HEK293 (cell line): ENCODE data around the gene BEGAIN.

Source experiments
- BCL11B ChIP-seq: fragments of 450-650 bp; formaldehyde crosslinking; IDR thresholded peaks from 2 replicates; pipeline ENCODE4 v1.5.1; 2016; ENCODE audit warnings: low read depth, missing biosample characterization, missing genetic modification characterization
- EGR2 ChIP-seq: fragments of 450-650 bp; formaldehyde crosslinking; IDR thresholded peaks from 2 replicates; pipeline ENCODE4 v1.5.1; 2016; ENCODE audit warnings: low read depth, missing biosample characterization, missing genetic modification characterization
- GLIS1 ChIP-seq: fragments of 450-650 bp; formaldehyde crosslinking; IDR thresholded peaks from 2 replicates; pipeline ENCODE4 v1.5.1; 2016; ENCODE audit warnings: missing biosample characterization, missing genetic modification characterization
- PBX3 ChIP-seq: sonication (generic); formaldehyde crosslinking; IDR thresholded peaks from 2 replicates; pipeline ENCODE4 v1.8.1; 2022; ENCODE audit warnings: mild to moderate bottlenecking, moderate library complexity, missing genetic modification reagents
- SETDB1 ChIP-seq: IDR thresholded peaks from one replicate; pipeline ENCODE4 v1.6.1; 2017; ENCODE audit warnings: mild to moderate bottlenecking, low read length, moderate library complexity, mixed read lengths; ENCODE audit not compliant: insufficient read length
- ZBTB10 ChIP-seq: fragments of 450-650 bp; formaldehyde crosslinking; IDR thresholded peaks from 2 replicates; pipeline ENCODE4 v1.5.1; 2016; ENCODE audit warnings: missing biosample characterization, missing genetic modification characterization
- ZNF121 ChIP-seq: fragments of 450-650 bp; formaldehyde crosslinking; IDR thresholded peaks from 2 replicates; pipeline ENCODE4 v1.5.1; 2016; ENCODE audit warnings: missing biosample characterization, missing genetic modification characterization
- ZNF132 ChIP-seq: fragments of 450-650 bp; formaldehyde crosslinking; IDR thresholded peaks from 2 replicates; pipeline ENCODE4 v1.5.1; 2017; ENCODE audit warnings: missing biosample characterization, missing genetic modification characterization, borderline replicate concordance
- ZNF133 ChIP-seq: fragments of 450-650 bp; formaldehyde crosslinking; IDR thresholded peaks from 2 replicates; pipeline ENCODE4 v1.5.1; 2016; ENCODE audit warnings: missing biosample characterization, missing genetic modification characterization
- ZNF16 ChIP-seq: fragments of 450-650 bp; formaldehyde crosslinking; IDR thresholded peaks from 2 replicates; pipeline ENCODE4 v1.5.1; 2016; ENCODE audit warnings: low read depth, missing biosample characterization, missing genetic modification characterization
- ZNF223 ChIP-seq: fragments of 450-650 bp; formaldehyde crosslinking; IDR thresholded peaks from 2 replicates; pipeline ENCODE4 v1.5.1; 2016; ENCODE audit warnings: missing biosample characterization, missing genetic modification characterization
- ZNF24 ChIP-seq: fragments of 450-650 bp; formaldehyde crosslinking; IDR thresholded peaks from 2 replicates; pipeline ENCODE4 v1.5.1; 2016; ENCODE audit warnings: missing biosample characterization, missing genetic modification characterization
- ZNF335 ChIP-seq: fragments of 450-650 bp; formaldehyde crosslinking; conservative IDR thresholded peaks from 2 replicates; pipeline ENCODE4 v1.5.1; 2016; ENCODE audit warnings: missing biosample characterization, missing genetic modification characterization
- ZNF350 ChIP-seq: fragments of 450-650 bp; formaldehyde crosslinking; IDR thresholded peaks from 2 replicates; pipeline ENCODE4 v1.5.0; 2017; ENCODE audit warnings: missing biosample characterization, mild to moderate bottlenecking, missing genetic modification characterization
- ZNF391 ChIP-seq: fragments of 450-650 bp; formaldehyde crosslinking; IDR thresholded peaks from 2 replicates; pipeline ENCODE4 v1.5.1; 2016; ENCODE audit warnings: low read depth, missing biosample characterization, missing genetic modification characterization, borderline replicate concordance
- ZNF398 ChIP-seq: fragments of 450-650 bp; formaldehyde crosslinking; IDR thresholded peaks from 2 replicates; pipeline ENCODE4 v1.5.1; 2017; ENCODE audit warnings: missing biosample characterization, missing genetic modification characterization
- ZNF404 ChIP-seq: fragments of 450-650 bp; formaldehyde crosslinking; IDR thresholded peaks from 2 replicates; pipeline ENCODE4 v1.5.1; 2017; ENCODE audit warnings: missing biosample characterization, missing genetic modification characterization
- ZNF561 ChIP-seq: fragments of 450-650 bp; IDR thresholded peaks from 2 replicates; pipeline ENCODE4 v1.5.1; 2018; ENCODE audit warnings: missing biosample characterization, missing genetic modification characterization, borderline replicate concordance
- ZNF639 ChIP-seq: fragments of 450-650 bp; formaldehyde crosslinking; IDR thresholded peaks from 2 replicates; pipeline ENCODE4 v1.5.1; 2016; ENCODE audit warnings: missing biosample characterization, missing genetic modification characterization
- ZNF660 ChIP-seq: fragments of 450-650 bp; IDR thresholded peaks from 2 replicates; pipeline ENCODE4 v1.5.1; 2018; ENCODE audit warnings: missing biosample characterization, mild to moderate bottlenecking, missing genetic modification characterization
- ZNF701 ChIP-seq: fragments of 450-650 bp; formaldehyde crosslinking; IDR thresholded peaks from 2 replicates; pipeline ENCODE4 v1.5.1; 2016; ENCODE audit warnings: missing biosample characterization, missing genetic modification characterization
- ZNF707 ChIP-seq: fragments of 450-650 bp; formaldehyde crosslinking; IDR thresholded peaks from 2 replicates; pipeline ENCODE4 v1.5.1; 2016; ENCODE audit warnings: missing biosample characterization, missing genetic modification characterization
- ZNF747 ChIP-seq: fragments of 450-650 bp; formaldehyde crosslinking; IDR thresholded peaks from 2 replicates; pipeline ENCODE4 v1.5.1; 2016; ENCODE audit warnings: missing biosample characterization, missing genetic modification characterization
- ZNF792 ChIP-seq: fragments of 450-650 bp; formaldehyde crosslinking; IDR thresholded peaks from 2 replicates; pipeline ENCODE4 v1.5.1; 2016; ENCODE audit warnings: missing biosample characterization, missing genetic modification characterization
- ZSCAN23 ChIP-seq: fragments of 450-650 bp; formaldehyde crosslinking; IDR thresholded peaks from 2 replicates; pipeline ENCODE4 v1.5.1; 2016; ENCODE audit warnings: missing biosample characterization, missing genetic modification characterization
- TF ChIP-seq, protein P1 (sequence below): fragments of 450-650 bp; formaldehyde crosslinking; IDR thresholded peaks from 2 replicates; pipeline ENCODE4 v1.5.1; 2016; ENCODE audit warnings: missing biosample characterization, missing genetic modification characterization, low read depth
- TF ChIP-seq, protein P2 (sequence below): fragments of 450-650 bp; formaldehyde crosslinking; IDR thresholded peaks from 2 replicates; pipeline ENCODE4 v1.5.1; 2017; ENCODE audit warnings: missing biosample characterization, missing genetic modification characterization
- TF ChIP-seq, protein P3 (sequence below): fragments of 450-650 bp; formaldehyde crosslinking; IDR thresholded peaks from 2 replicates; pipeline ENCODE4 v1.5.1; 2016; ENCODE audit warnings: missing biosample characterization, missing genetic modification characterization

Gene BEGAIN

GRCh38 chr14:100592972-100593371 is 5.8 kb upstream of the BEGAIN start (continued):
- TF ChIP-seq, protein P1, sequence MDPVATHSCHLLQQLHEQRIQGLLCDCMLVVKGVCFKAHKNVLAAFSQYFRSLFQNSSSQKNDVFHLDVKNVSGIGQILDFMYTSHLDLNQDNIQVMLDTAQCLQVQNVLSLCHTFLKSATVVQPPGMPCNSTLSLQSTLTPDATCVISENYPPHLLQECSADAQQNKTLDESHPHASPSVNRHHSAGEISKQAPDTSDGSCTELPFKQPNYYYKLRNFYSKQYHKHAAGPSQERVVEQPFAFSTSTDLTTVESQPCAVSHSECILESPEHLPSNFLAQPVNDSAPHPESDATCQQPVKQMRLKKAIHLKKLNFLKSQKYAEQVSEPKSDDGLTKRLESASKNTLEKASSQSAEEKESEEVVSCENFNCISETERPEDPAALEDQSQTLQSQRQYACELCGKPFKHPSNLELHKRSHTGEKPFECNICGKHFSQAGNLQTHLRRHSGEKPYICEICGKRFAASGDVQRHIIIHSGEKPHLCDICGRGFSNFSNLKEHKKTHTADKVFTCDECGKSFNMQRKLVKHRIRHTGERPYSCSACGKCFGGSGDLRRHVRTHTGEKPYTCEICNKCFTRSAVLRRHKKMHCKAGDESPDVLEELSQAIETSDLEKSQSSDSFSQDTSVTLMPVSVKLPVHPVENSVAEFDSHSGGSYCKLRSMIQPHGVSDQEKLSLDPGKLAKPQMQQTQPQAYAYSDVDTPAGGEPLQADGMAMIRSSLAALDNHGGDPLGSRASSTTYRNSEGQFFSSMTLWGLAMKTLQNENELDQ (tag by site-specific recombination), result no peak
- peak; percentile 58; the same call in 1 of the 2 replicates for TF ChIP-seq ZNF16 (tag by site-specific recombination)
- no peak for TF ChIP-seq ZNF121 (tag by site-specific recombination)
- TF ChIP-seq PBX3 (CRISPR knock-in tag), result no peak
- TF ChIP-seq ZNF335, result no peak
- peak; percentile 39; the same call in 1 of the 2 replicates for TF ChIP-seq ZNF398 (tag by site-specific recombination)
- TF ChIP-seq SETDB1, result no peak
- no peak for TF ChIP-seq ZNF404 (tag by site-specific recombination)
- TF ChIP-seq ZBTB10 (tag by site-specific recombination), result no peak
- TF ChIP-seq, protein P2, sequence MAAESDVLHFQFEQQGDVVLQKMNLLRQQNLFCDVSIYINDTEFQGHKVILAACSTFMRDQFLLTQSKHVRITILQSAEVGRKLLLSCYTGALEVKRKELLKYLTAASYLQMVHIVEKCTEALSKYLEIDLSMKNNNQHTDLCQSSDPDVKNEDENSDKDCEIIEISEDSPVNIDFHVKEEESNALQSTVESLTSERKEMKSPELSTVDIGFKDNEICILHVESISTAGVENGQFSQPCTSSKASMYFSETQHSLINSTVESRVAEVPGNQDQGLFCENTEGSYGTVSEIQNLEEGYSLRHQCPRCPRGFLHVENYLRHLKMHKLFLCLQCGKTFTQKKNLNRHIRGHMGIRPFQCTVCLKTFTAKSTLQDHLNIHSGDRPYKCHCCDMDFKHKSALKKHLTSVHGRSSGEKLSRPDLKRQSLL (tag by site-specific recombination), result no peak
- TF ChIP-seq ZNF133 (tag by site-specific recombination), result no peak
- TF ChIP-seq ZNF223 (tag by site-specific recombination), result no peak
- TF ChIP-seq BCL11B (tag by site-specific recombination), result no peak
- TF ChIP-seq, protein P3, sequence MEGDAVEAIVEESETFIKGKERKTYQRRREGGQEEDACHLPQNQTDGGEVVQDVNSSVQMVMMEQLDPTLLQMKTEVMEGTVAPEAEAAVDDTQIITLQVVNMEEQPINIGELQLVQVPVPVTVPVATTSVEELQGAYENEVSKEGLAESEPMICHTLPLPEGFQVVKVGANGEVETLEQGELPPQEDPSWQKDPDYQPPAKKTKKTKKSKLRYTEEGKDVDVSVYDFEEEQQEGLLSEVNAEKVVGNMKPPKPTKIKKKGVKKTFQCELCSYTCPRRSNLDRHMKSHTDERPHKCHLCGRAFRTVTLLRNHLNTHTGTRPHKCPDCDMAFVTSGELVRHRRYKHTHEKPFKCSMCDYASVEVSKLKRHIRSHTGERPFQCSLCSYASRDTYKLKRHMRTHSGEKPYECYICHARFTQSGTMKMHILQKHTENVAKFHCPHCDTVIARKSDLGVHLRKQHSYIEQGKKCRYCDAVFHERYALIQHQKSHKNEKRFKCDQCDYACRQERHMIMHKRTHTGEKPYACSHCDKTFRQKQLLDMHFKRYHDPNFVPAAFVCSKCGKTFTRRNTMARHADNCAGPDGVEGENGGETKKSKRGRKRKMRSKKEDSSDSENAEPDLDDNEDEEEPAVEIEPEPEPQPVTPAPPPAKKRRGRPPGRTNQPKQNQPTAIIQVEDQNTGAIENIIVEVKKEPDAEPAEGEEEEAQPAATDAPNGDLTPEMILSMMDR, result no peak
- no peak for TF ChIP-seq ZSCAN23 (tag by site-specific recombination)
- TF ChIP-seq ZNF132 (tag by site-specific recombination), result no peak
- no peak for TF ChIP-seq ZNF792 (tag by site-specific recombination)
- TF ChIP-seq ZNF350 (tag by site-specific recombination), result no peak
- no peak for TF ChIP-seq ZNF701 (tag by site-specific recombination)
- TF ChIP-seq ZNF561 (tag by site-specific recombination), result no peak
- no peak for TF ChIP-seq ZNF391 (tag by site-specific recombination)
- no peak for TF ChIP-seq EGR2 (tag by site-specific recombination)
- no peak for TF ChIP-seq ZNF24 (tag by site-specific recombination)
- TF ChIP-seq GLIS1 (tag by site-specific recombination), result 0 out of 2 replicates have a peak, but pooled peaks have one; percentile 14
- TF ChIP-seq ZNF747, result no peak
- TF ChIP-seq ZNF639 (tag by site-specific recombination), result no peak
- no peak for TF ChIP-seq ZNF707 (tag by site-specific recombination)
- no peak for TF ChIP-seq ZNF660 (tag by site-specific recombination)
